K562 (cell line): Measurements from ENCODE around the gene PRKAR2B. TPM values are rescaled to one million over a fixed set of nuclear protein-coding genes. Genes with fewer than 3 reads are reported as not detected.

Source experiments
- ATAC-seq: fragments of 200-7000 bp; cut with Tn5 transposase; 3 replicates; pipeline ENCODE4 v1.9.1; 2020; ENCODE audit warnings: moderate library complexity
- BruUV-seq: library from RNA; stranded (reverse); fragments of 400-500 nt; replicated peaks from 2 replicates; lab custom pipeline; 2021; lab: Mats Ljungman, UMichigan
- CTCF ChIA-PET: fragments of 300-600 bp; formaldehyde crosslinking; extraction: SDS; loops from one replicate; lab custom pipeline; 2021; ENCODE audit warnings: low intra/inter-chr PET ratio; lab: Yijun Ruan, JAX
- POLR2A ChIA-PET: fragments of 300-600, 350-650 bp; sonication (Branson Sonifier 250); formaldehyde crosslinking; extraction: SDS; loops from one replicate; lab custom pipeline; 2021; ENCODE audit warnings: antibody characterized with exemption, inconsistent platforms; lab: Yijun Ruan, JAX
- DNase-seq, 4 experiments: peaks; one replicate each; pipeline versions ENCODE4 v3.0.0 to v3.0.0-alpha.2; 2011 to 2018; ENCODE audit warnings: low spot score in 3 of 4, mixed read lengths in 3 of 4; ENCODE audit errors: extremely low read depth in 1 of 4
- FAIRE-seq: peaks from 2 replicates; lab custom pipeline; 2011; peaks lifted over from hg19 to GRCh38; lab: Jason Lieb, UNC
- H2AFZ ChIP-seq: 2 replicates; pipeline ENCODE4 v1.6.0; 2011; ENCODE audit warnings: low read depth, low read length, control low read depth, inconsistent platforms
- H3K27ac ChIP-seq: fragments of 200-600 bp; 3 replicates; pipeline ENCODE4 v1.8.0; 2011; ENCODE audit warnings: low read depth, mild to moderate bottlenecking, control low read depth, inconsistent platforms, low read length, moderate library complexity, mixed read lengths; ENCODE audit errors: extremely low read depth
- H3K27me3 ChIP-seq, 2 experiments: fragments of 300-600 bp in 1 of 2; 2 replicates in 1 of 2; 3 replicates in 1 of 2; pipeline versions ENCODE4 v1.6.0 to v1.8.0; 2011; ENCODE audit warnings: inconsistent platforms in 2 of 2, low read length in 2 of 2, mild to moderate bottlenecking in 1 of 2, mixed read lengths in 1 of 2, moderate library complexity in 1 of 2; ENCODE audit not compliant: control insufficient read depth in 2 of 2, insufficient read depth in 2 of 2
- H3K36me3 ChIP-seq: fragments of 300-600 bp; 3 replicates; pipeline ENCODE4 v1.8.0; 2011; ENCODE audit warnings: mild to moderate bottlenecking, low read length, inconsistent platforms; ENCODE audit not compliant: control insufficient read depth, insufficient read depth
- H3K4me1 ChIP-seq, 2 experiments: fragments of 200-600 bp in 1 of 2; replicated peaks in 1 of 2; 2 replicates in 1 of 2; 3 replicates in 1 of 2; pipeline versions ENCODE4 v1.5.1 to v1.8.0; 2011; ENCODE audit warnings: inconsistent platforms in 2 of 2, low read length in 2 of 2, mild to moderate bottlenecking in 1 of 2, mixed read lengths in 1 of 2, moderate library complexity in 1 of 2; ENCODE audit not compliant: control insufficient read depth in 2 of 2, insufficient read depth in 2 of 2
- H3K4me2 ChIP-seq: 2 replicates; pipeline ENCODE4 v1.6.1; 2011; ENCODE audit warnings: low read length, control low read depth, inconsistent platforms, mixed read lengths; ENCODE audit not compliant: insufficient read depth
- H3K4me3 ChIP-seq: fragments of 200-600 bp; sonication (generic), shearing (Covaris generic); 2 replicates; pipeline ENCODE4 v1.5.1; 2016; ENCODE audit warnings: control low read depth, inconsistent platforms
- H3K79me2 ChIP-seq: fragments of 200-600 bp; 3 replicates; pipeline ENCODE4 v1.8.0; 2011; ENCODE audit warnings: low read length, inconsistent platforms; ENCODE audit not compliant: control insufficient read depth, insufficient read depth
- H3K9ac ChIP-seq, 2 experiments: 2 replicates each; pipeline versions ENCODE4 v1.6.0 to v1.6.1; 2011; ENCODE audit warnings: low read depth in 2 of 2, low read length in 2 of 2, control low read depth in 1 of 2, inconsistent platforms in 1 of 2, mild to moderate bottlenecking in 1 of 2, mixed read lengths in 1 of 2; ENCODE audit not compliant: insufficient read depth in 1 of 2
- H3K9me1 ChIP-seq: one replicate; pipeline ENCODE4 v1.6.0; 2011; ENCODE audit warnings: inconsistent platforms, mild to moderate bottlenecking, low read length, moderate library complexity; ENCODE audit not compliant: control insufficient read depth, insufficient read depth
- H3K9me3 ChIP-seq: replicated peaks from 2 replicates; pipeline ENCODE4 v1.5.1; 2011; ENCODE audit warnings: low read depth, low read length, inconsistent platforms; ENCODE audit not compliant: control insufficient read depth, insufficient read depth
- H4K20me1 ChIP-seq: replicated peaks from 2 replicates; pipeline ENCODE4 v1.6.1; 2011; ENCODE audit warnings: low read length, inconsistent platforms, mixed read lengths; ENCODE audit not compliant: control insufficient read depth, insufficient read depth
- C11orf30 ChIP-seq: fragments of 450-650 bp; IDR thresholded peaks from 2 replicates; pipeline ENCODE4 v1.6.1; 2016; ENCODE audit warnings: low read depth, mild to moderate bottlenecking
- IRF1 ChIP-seq: sonication (generic); formaldehyde crosslinking; IDR thresholded peaks from 2 replicates; pipeline ENCODE4 v1.8.0; 2022; ENCODE audit warnings: missing genetic modification reagents, mild to moderate bottlenecking, borderline replicate concordance
- POLR2H ChIP-seq: IDR thresholded peaks from 2 replicates; pipeline ENCODE4 v1.6.1; 2016; ENCODE audit warnings: missing genetic modification characterization, low read depth, mild to moderate bottlenecking, control low read depth, missing compliant biosample characterization, moderate library complexity
- SMAD1 ChIP-seq: fragments of 150-350 bp; IDR thresholded peaks from 2 replicates; pipeline ENCODE4 v1.6.1; 2014; ENCODE audit warnings: low read length, low read depth; ENCODE audit not compliant: partially characterized antibody
- SRSF7 ChIP-seq: fragments of 200-400 bp; formaldehyde crosslinking; optimal IDR thresholded peaks from 2 replicates; pipeline ENCODE3; 2017; ENCODE audit warnings: mild to moderate bottlenecking, low read depth, low read length
- ZNF316 ChIP-seq: fragments of 450-650 bp; IDR thresholded peaks from 2 replicates; pipeline ENCODE4 v1.6.1; 2016
- WGBS: fragments of 100-300 bp; shearing (Covaris generic); methylation state at CpG from one replicate; pipeline ENCODE4 v1.1.6; 2016; ENCODE audit warnings: low coverage, mixed read lengths; ENCODE audit not compliant: insufficient coverage; ENCODE audit errors: missing lambda C conversion rate; 5-methylcytosine and 5-hydroxymethylcytosine counted together
- in situ Hi-C: fragments of 300-500 bp; cut with MboI; formaldehyde crosslinking; loops from 4 replicates; pipeline ENCODE4 v1.15.0; 2018; ENCODE audit warnings: inconsistent platforms, mixed read lengths
- intact Hi-C: fragments of 100-400 bp; cut with micrococcal nuclease; formaldehyde crosslinking; loops from 2 replicates; pipeline ENCODE4 v1.14.2; 2022
- polyA plus RNA-seq, 8 experiments: library from polyadenylated mRNA; depleted of rRNA in 4 of 8; stranded (reverse) in 5 of 8; unstranded in 3 of 8; fragments of >200 nt; fragmentation: Nextera tagmentation in 2 of 8; fragmentation: Illumina TruSeq in 1 of 8; extraction: Ambion mirVana in 2 of 8; extraction: Trizol in 1 of 8; gene quantifications; 2 replicates each; pipeline versions ENCODE4 v1.2.1 to v1.2.3, GENCODE V29; 2011 to 2014; ENCODE audit warnings: inconsistent platforms in 1 of 8, missing spikeins in 1 of 8
- total RNA-seq, 7 experiments: library from RNA; depleted of rRNA in 6 of 7; stranded (reverse); fragments of >200 nt in 6 of 7; fragmentation: Illumina TruSeq in 2 of 7; extraction: Trizol in 2 of 7; gene quantifications; 2 replicates each; pipeline versions ENCODE4 v1.2.1 to v1.2.3, GENCODE V29; 2011 to 2021; ENCODE audit warnings: low replicate concordance in 1 of 7

Gene PRKAR2B
- total and polyA plus RNA-seq, 9 of the 15 experiments (the other 6 are each of a cell fraction or from before 2014, with no cell fraction given), result 59.0 to 173 (median 129) TPM

DNA sequence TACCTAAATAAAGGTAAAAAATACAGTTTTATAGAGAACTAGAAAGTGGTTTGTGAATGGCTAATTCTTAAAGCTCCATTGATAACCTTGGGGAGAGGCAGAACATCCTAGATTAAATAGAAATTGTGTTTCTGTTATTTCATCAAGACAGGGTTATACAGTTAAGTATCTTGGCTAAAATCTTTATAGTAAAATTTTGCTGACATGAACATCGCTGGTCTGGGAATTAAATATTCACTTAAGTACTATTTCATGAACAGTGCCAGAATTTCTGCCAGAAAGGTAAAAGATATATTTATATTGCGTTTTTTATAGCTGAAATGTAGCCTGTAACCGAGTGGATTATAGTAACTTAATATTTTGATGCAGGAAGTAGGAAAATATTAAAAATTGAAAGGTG lies 70.6 kb downstream of the PRKAR2B start:
- no TSS peak for BruUV-seq
- Histone ChIP-seq H3K4me3 (no peak overlapping the region), H3K9me3 (no peaks in the 10 kb centered on the region), H2AFZ (no peak overlapping the region), H3K4me1 (peaks cover 8 to 44% of the 10 kb centered on the region in 2 experiments; a peak in 4 of 5 replicates), H3K9me1 (no peaks in the 10 kb centered on the region), H3K27me3 (no peaks in the 10 kb centered on the region), H3K4me2 (no peak overlapping the region), H3K36me3 (peaks cover 9% of the 10 kb centered on the region), H4K20me1 (0 out of 2 replicates have a peak, but pooled peaks cover 7% of the 10 kb centered on the region), H3K9ac (0 out of 4 replicates have a peak overlapping the region, but pooled peaks of 1 of the 2 experiments have one; percentile 28), H3K27ac (peak overlapping the region; percentile 51; the same call in 1 of the 3 replicates), H3K79me2 (peaks cover 98% of the 10 kb centered on the region)
- ChIA-PET POLR2A (interaction anchor here (1.6 kb wide), 1 partner anchor 10 kb away, joined by 3 read pairs; no protein-coding TSS in a partner anchor), CTCF (no interaction called here)
- in situ Hi-C loops, result no loop called here
- DNase-seq (no peak), ATAC-seq (no peak), FAIRE-seq (no peak)
- intact Hi-C loops, result loop anchor here (5.0 kb wide), 1 partner anchor 68 kb away; no protein-coding TSS in a partner anchor
- 26% methylated on average over 3 of the region's 3 CpGs for WGBS
- TF ChIP-seq C11orf30 (peak; percentile 63; the same call in 1 of the 2 replicates), ZNF316 (peak; percentile 53; the same call in 1 of the 2 replicates), SRSF7 (no peak), POLR2H (tag) (peak; percentile 30; the same call in 1 of the 2 replicates), IRF1 (CRISPR knock-in tag) (no peak), SMAD1 (no peak)
- TF ChIP-seq, all 486 proteins: peak for 3
